ENCODE measurements around the gene MAGI2. TPM values are rescaled to one million over a fixed set of nuclear protein-coding genes. Genes with fewer than 3 reads are reported as not detected.

MAGI2 gene
- total and polyA plus RNA-seq, 2 of the 13 experiments (the other 11 are each of a cell fraction or from before 2014, with no cell fraction given) = 1.5 to 3.8 TPM

DNA sequence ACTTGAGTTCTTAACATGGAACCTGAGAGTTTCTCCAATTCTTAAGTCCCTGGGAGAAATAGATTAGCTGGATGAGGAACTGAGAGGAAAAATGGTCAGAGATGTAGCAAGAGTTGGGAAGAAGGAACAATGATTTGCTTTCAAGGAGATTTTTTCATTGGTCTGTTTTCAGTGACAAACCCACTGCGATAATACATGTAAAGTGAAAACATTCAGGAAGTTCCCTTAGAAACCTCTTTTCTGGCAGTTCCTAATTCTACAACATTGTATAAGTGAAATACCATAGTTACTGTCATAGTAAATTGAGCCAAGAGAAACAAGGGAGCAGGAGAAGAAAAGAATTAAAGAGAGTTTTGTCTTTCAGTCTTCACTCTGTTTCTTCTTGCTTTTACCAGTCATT, 12.1 kb upstream of the MAGI2 start:
- intact Hi-C loops (cut with micrococcal nuclease; ENCODE audit: unreplicated experiment) (no loop called here), in situ Hi-C loops (cut with HindIII; ENCODE audit: extremely low pct_ligation_motif_present, low pct_unique_long_range_greater_than_20kb) (no loop called here)
- CTCF ChIA-PET (ENCODE audit: low intra/inter-chr PET ratio, low total read pairs) = no interaction called here
- no TSS peak for BruUV-seq (replicated peaks)
- no peaks in the 10 kb centered on the region for H3K9me3 ChIP-seq (ENCODE audit: low read length)
- peaks cover 23% of the 10 kb centered on the region for H3K4me1 ChIP-seq (ENCODE audit: insufficient read depth, low read length)
- H3K27me3 ChIP-seq (ENCODE audit: control insufficient read depth in 1 of 2, insufficient read depth in 2 of 2, low read length in 2 of 2) = no peaks in the 10 kb centered on the region
- no peak overlapping the region for H3K27ac ChIP-seq (ENCODE audit: extremely low read length, insufficient read depth, low read length)
- no peak overlapping the region for H3K9ac ChIP-seq (ENCODE audit: insufficient read depth, low read depth, low read length)
- H3K4me3 ChIP-seq (replicated peaks in 1 of 3; ENCODE audit: insufficient read depth in 1 of 3, low read depth in 2 of 3, low read length in 3 of 3) = no peak overlapping the region
- ATAC-seq (no peak), DNase-seq (ENCODE audit: low spot score) (no peak), FAIRE-seq (no peak)
- no peaks in the 10 kb centered on the region for H4K20me1 ChIP-seq (ENCODE audit: insufficient read depth, low read length)
- H2AFZ ChIP-seq (ENCODE audit: low read length) = no peak overlapping the region
- no peaks in the 10 kb centered on the region for H3K79me2 ChIP-seq (ENCODE audit: insufficient read depth, low read length)
- no peaks in the 10 kb centered on the region for H3K36me3 ChIP-seq (replicated peaks in 1 of 2; ENCODE audit: control insufficient read depth in 1 of 2, insufficient read depth in 2 of 2, low read length in 2 of 2)
- POLR2A ChIA-PET = no interaction called here
- 100% methylated on average over 1 of the region's 1 CpG for WGBS (ENCODE audit: low lambda C conversion rate)
- H3K4me2 ChIP-seq (ENCODE audit: low read depth, low read length) = no peak overlapping the region
- no peak for TF ChIP-seq ZNF282 (IDR thresholded peaks at IDR 0.05; ENCODE audit: partially characterized antibody)
- no peak for TF ChIP-seq GABPB1 (CRISPR knock-in tag; IDR thresholded peaks at IDR 0.05)
- no peak for TF ChIP-seq ZNF12 (CRISPR knock-in tag; IDR thresholded peaks at IDR 0.05)
- no peak for TF ChIP-seq SP5 (CRISPR knock-in tag; IDR thresholded peaks at IDR 0.05; ENCODE audit: borderline replicate concordance, low read depth)
- TF ChIP-seq TBL1XR1 (IDR thresholded peaks at IDR 0.05; ENCODE audit: borderline replicate concordance, low read length, partially characterized antibody) = no peak
- no peak for TF ChIP-seq ZNF780A (CRISPR knock-in tag; IDR thresholded peaks at IDR 0.05)
- TF ChIP-seq ZNF124 (CRISPR knock-in tag; IDR thresholded peaks at IDR 0.05) = no peak

DNA sequence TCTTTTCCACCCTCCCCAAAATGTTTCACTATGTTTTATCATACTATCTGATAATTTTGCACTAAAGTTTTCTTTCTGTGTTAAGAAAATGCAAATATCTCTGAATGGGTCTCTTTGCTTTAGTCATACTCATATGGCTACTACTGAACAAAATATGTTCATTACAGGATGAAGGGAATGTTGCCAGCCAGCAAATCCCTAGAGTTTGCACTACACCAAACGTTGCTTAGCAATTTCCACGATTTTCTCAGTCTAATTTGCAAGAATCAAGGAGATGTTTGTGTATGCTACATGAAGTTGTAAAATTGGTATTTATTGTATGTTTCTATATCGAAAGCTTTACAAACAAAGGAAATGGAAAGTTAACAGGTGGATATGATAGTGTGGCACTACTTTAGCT, 10.6 kb upstream of the MAGI2 start:
- in situ Hi-C loops (cut with HindIII; ENCODE audit: extremely low pct_ligation_motif_present, low pct_unique_long_range_greater_than_20kb) (no loop called here), intact Hi-C loops (cut with micrococcal nuclease; ENCODE audit: unreplicated experiment) (loop anchor here (5.0 kb wide), 1 partner anchor 172 kb away; no protein-coding TSS in a partner anchor)
- POLR2A ChIA-PET = interaction anchor here (1.0 kb wide), 1 partner anchor 12 kb away, joined by 3 read pairs; no protein-coding TSS in a partner anchor
- Histone ChIP-seq H3K4me2 (ENCODE audit: low read depth, low read length) (no peak overlapping the region), H3K36me3 (replicated peaks in 1 of 2; ENCODE audit: control insufficient read depth in 1 of 2, insufficient read depth in 2 of 2, low read length in 2 of 2) (no peaks in the 10 kb centered on the region), H3K4me1 (ENCODE audit: insufficient read depth, low read length) (peaks cover 38% of the 10 kb centered on the region), H3K27ac (ENCODE audit: extremely low read length, insufficient read depth, low read length) (no peak overlapping the region), H3K9ac (ENCODE audit: insufficient read depth, low read depth, low read length) (no peak overlapping the region), H3K27me3 (ENCODE audit: control insufficient read depth in 1 of 2, insufficient read depth in 2 of 2, low read length in 2 of 2) (no peaks in the 10 kb centered on the region), H3K4me3 (replicated peaks in 1 of 3; ENCODE audit: insufficient read depth in 1 of 3, low read depth in 2 of 3, low read length in 3 of 3) (no peak overlapping the region), H3K9me3 (ENCODE audit: low read length) (no peaks in the 10 kb centered on the region), H2AFZ (ENCODE audit: low read length) (no peak overlapping the region), H4K20me1 (ENCODE audit: insufficient read depth, low read length) (no peaks in the 10 kb centered on the region), H3K79me2 (ENCODE audit: insufficient read depth, low read length) (no peaks in the 10 kb centered on the region)
- CTCF ChIA-PET (ENCODE audit: low intra/inter-chr PET ratio, low total read pairs) = no interaction called here
- 85% methylated on average over 3 of the region's 3 CpGs for WGBS (ENCODE audit: low lambda C conversion rate)
- FAIRE-seq (no peak), DNase-seq (ENCODE audit: low spot score) (no peak), ATAC-seq (no peak)
- BruUV-seq (replicated peaks) = no TSS peak
- TF ChIP-seq, protein P1, sequence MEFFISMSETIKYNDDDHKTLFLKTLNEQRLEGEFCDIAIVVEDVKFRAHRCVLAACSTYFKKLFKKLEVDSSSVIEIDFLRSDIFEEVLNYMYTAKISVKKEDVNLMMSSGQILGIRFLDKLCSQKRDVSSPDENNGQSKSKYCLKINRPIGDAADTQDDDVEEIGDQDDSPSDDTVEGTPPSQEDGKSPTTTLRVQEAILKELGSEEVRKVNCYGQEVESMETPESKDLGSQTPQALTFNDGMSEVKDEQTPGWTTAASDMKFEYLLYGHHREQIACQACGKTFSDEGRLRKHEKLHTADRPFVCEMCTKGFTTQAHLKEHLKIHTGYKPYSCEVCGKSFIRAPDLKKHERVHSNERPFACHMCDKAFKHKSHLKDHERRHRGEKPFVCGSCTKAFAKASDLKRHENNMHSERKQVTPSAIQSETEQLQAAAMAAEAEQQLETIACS (CRISPR knock-in tag; IDR thresholded peaks at IDR 0.05) = no peak
- TF ChIP-seq ZFP82 (CRISPR knock-in tag; IDR thresholded peaks at IDR 0.05; ENCODE audit: borderline replicate concordance) (no peak), ATRX (CRISPR knock-in tag; IDR thresholded peaks at IDR 0.05; ENCODE audit: borderline replicate concordance) (no peak), HMG20B (CRISPR knock-in tag; conservative IDR thresholded peaks at IDR 0.05) (no peak), KLF12 (CRISPR knock-in tag; IDR thresholded peaks at IDR 0.05; ENCODE audit: borderline replicate concordance) (no peak), ZFYVE20 (CRISPR knock-in tag; IDR thresholded peaks at IDR 0.05; ENCODE audit: borderline replicate concordance, low read depth) (no peak), FOXC1 (CRISPR knock-in tag; IDR thresholded peaks at IDR 0.05; ENCODE audit: borderline replicate concordance) (no peak), RBFOX2 (IDR thresholded peaks at IDR 0.05; ENCODE audit: low read depth, low read length) (no peak), MTA1 (CRISPR knock-in tag; IDR thresholded peaks at IDR 0.05; ENCODE audit: borderline replicate concordance) (no peak), MAFK (conservative IDR thresholded peaks at IDR 0.05 in 1 of 2, IDR thresholded peaks at IDR 0.05 in 1 of 2; ENCODE audit: low read length in 2 of 2) (no peak)
- TF ChIP-seq, protein P2, sequence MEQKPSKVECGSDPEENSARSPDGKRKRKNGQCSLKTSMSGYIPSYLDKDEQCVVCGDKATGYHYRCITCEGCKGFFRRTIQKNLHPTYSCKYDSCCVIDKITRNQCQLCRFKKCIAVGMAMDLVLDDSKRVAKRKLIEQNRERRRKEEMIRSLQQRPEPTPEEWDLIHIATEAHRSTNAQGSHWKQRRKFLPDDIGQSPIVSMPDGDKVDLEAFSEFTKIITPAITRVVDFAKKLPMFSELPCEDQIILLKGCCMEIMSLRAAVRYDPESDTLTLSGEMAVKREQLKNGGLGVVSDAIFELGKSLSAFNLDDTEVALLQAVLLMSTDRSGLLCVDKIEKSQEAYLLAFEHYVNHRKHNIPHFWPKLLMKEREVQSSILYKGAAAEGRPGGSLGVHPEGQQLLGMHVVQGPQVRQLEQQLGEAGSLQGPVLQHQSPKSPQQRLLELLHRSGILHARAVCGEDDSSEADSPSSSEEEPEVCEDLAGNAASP (CRISPR knock-in tag; IDR thresholded peaks at IDR 0.05; ENCODE audit: borderline replicate concordance) = no peak
